Aorta (tissue), 5 donors: Measurements from ENCODE around the gene TMEM132D. TPM values are rescaled to one million over a fixed set of nuclear protein-coding genes. Genes with fewer than 3 reads are reported as not detected.

ENCODE experiments used
- ATAC-seq: fragments of 200-7000 bp; cut with Tn5 transposase; one replicate; pipeline ENCODE4 v1.9.1; 2022; ENCODE audit warnings: moderate library complexity; ENCODE audit not compliant: low FRiP score
- DNase-seq, 2 donors: peaks; one replicate each; pipeline ENCODE4 v3.0.0-alpha.2; 2020
- H3K27ac ChIP-seq, 2 donors: one replicate each; pipeline ENCODE4 v1.5.1; 2013; ENCODE audit warnings: low read length in 2 of 2, mild to moderate bottlenecking in 2 of 2, moderate library complexity in 2 of 2, control low read depth in 1 of 2, inconsistent platforms in 1 of 2, low read depth in 1 of 2
- H3K27me3 ChIP-seq, 2 donors: one replicate each; pipeline ENCODE4 v1.6.1; 2013; ENCODE audit warnings: control low read depth in 1 of 2, low read length in 1 of 2, mild to moderate bottlenecking in 1 of 2, moderate library complexity in 1 of 2; ENCODE audit not compliant: insufficient read depth in 2 of 2, control insufficient read depth in 1 of 2
- H3K36me3 ChIP-seq, 2 donors: one replicate each; pipeline ENCODE4 v1.6.1; 2013; ENCODE audit warnings: control low read depth in 1 of 2, low read length in 1 of 2, mild to moderate bottlenecking in 1 of 2; ENCODE audit not compliant: insufficient read depth in 2 of 2, control insufficient read depth in 1 of 2
- H3K4me1 ChIP-seq, 2 donors: one replicate each; pipeline ENCODE4 v1.6.1; 2013; ENCODE audit warnings: low read length in 2 of 2, control low read depth in 1 of 2, mild to moderate bottlenecking in 1 of 2, moderate library complexity in 1 of 2; ENCODE audit not compliant: insufficient read depth in 2 of 2, control insufficient read depth in 1 of 2
- H3K4me3 ChIP-seq, 2 donors: one replicate each; pipeline ENCODE4 v1.5.1; 2013; ENCODE audit warnings: low read length in 2 of 2, control low read depth in 1 of 2, mild to moderate bottlenecking in 1 of 2
- H3K9me3 ChIP-seq: one replicate; pipeline ENCODE4 v1.6.1; 2013; ENCODE audit warnings: mild to moderate bottlenecking, low read length; ENCODE audit not compliant: control insufficient read depth
- WGBS, 2 donors: extraction: QIAGEN DNeasy Blood & Tissue Kit; methylation state at CpG; one replicate each; pipeline ENCODE4 v1.1.7; 2013; 5-methylcytosine and 5-hydroxymethylcytosine counted together
- intact Hi-C, 2 donors: fragments of 100-400 bp; cut with DNase I; formaldehyde crosslinking; loops; one replicate each; pipeline versions ENCODE4 v1.14.2 to v1.15.0; 2022
- polyA plus RNA-seq, 2 donors: library from polyadenylated mRNA; stranded (reverse); fragments of 200-250 nt; gene quantifications; one replicate each; pipeline ENCODE4 v1.2.3, GENCODE V29; 2013
- total RNA-seq, 2 donors: library from RNA; stranded (reverse); fragmentation: NEBNext Ultra II Directional; extraction: Animal tissue kit (Norgen Biotek cat#: 25700); gene quantifications; one replicate each; pipeline ENCODE4 v1.2.1, GENCODE V29; 2021
- donor health status: healthy with polysubstance abuse.
- donor health status: Bipolar disorder and iron deficiency.
- donor health status: DM: no; HTN: no; CAD: no.
- donor health status: DM: no; HTN: no; CAD: no.
- donor health status: DM: yes; HTN: yes; CAD: no.

Gene TMEM132D
- total and polyA plus RNA-seq, 4 donors, result not detected

DNA sequence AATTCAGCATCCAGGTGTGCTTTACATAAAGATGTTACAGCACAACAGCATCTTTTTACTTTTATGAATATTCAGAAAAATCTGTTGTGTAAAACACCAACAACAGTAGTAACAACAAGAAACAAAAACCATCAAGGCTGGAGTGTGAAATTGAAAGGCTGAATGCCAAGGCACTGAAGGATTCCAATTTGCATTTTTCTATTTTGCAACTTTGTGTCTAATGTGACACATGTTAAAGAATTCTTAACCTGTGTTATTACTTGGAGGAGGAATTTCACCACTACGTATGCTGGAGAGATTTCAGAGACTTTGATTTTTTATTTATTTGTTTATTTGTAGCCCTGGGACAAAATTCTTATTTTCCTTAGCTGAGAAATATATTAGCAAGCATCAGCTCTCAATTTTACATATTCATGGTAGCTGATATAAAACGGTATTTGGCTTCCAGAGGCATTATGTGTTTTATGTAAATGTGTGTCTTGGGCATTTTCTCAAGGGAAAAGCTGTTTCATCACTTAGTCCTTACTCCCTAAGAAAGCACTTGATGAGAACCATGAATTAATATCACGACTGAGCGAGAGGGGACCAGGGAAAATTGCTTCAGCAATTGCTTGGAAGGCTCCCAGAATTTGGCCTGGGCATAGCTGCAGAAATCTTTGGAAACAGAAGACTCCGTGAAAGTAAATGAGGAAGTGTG lies 475.4 kb downstream of the TMEM132D start:
- no peak for ATAC-seq
- no peaks in the 10 kb centered on the region for H3K9me3 ChIP-seq
- no peak overlapping the region for H3K4me3 ChIP-seq
- no peak for DNase-seq
- intact Hi-C loops, result no loop called here
- H3K36me3 ChIP-seq, result no peaks in the 10 kb centered on the region
- no peaks in the 10 kb centered on the region for H3K27me3 ChIP-seq
- 35 to 45% methylated on average over 5 of the region's 5 CpGs for WGBS, 2 donors
- no peak overlapping the region for H3K27ac ChIP-seq
- H3K4me1 ChIP-seq, result no peaks in the 10 kb centered on the region

DNA sequence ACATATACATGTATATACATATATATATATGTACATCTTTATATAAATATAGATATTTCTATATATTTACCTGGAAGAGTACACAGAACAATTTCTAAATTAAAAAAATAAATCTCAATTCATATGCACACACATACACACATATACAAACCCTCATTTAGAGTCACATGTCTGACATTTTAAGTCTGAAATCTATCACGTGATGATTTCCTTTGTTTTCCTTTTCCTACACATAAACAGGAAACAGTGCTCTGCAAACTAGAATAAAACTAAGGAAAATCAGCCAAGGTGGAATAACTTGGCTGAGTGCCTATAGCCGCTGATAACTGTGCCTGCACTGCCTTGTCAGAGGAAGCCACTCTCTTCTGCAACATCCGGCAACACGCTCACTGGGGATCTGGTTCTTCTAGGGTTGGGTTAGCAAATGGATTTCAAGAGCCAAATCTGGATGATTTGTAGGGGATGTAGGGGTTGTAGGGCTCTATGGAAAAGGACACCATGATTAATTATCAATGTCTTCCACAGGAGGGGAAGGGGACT lies 480.7 kb downstream of the TMEM132D start:
- Histone ChIP-seq H3K27ac (no peak overlapping the region), H3K4me3 (no peak overlapping the region), H3K9me3 (no peaks in the 10 kb centered on the region), H3K27me3 (no peaks in the 10 kb centered on the region), H3K4me1 (no peaks in the 10 kb centered on the region), H3K36me3 (no peaks in the 10 kb centered on the region)
- intact Hi-C loops, result no loop called here
- ATAC-seq (no peak), DNase-seq (no peak)
- 66 to 67% methylated on average over 4 of the region's 4 CpGs for WGBS, 2 donors

DNA sequence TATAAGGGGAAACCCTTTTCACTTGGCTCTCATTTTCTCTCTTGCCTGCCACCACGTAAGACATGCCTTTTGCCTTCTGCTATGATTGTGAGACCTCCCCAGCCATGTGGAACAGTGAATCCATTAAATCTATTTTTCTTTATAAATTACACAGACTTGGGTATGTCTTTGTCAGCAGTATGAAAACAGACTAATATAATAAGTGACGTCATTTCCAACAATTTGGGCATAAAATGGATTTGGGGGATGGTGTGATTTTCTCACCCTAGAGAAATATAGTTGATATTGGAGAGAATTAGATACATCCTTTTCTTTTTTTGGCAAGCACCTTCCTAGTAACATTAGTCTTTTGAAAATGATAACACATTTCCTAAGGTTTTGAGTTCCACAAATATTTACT lies 490.5 kb downstream of the TMEM132D start:
- ATAC-seq (no peak), DNase-seq (no peak)
- intact Hi-C loops, result no loop called here

DNA sequence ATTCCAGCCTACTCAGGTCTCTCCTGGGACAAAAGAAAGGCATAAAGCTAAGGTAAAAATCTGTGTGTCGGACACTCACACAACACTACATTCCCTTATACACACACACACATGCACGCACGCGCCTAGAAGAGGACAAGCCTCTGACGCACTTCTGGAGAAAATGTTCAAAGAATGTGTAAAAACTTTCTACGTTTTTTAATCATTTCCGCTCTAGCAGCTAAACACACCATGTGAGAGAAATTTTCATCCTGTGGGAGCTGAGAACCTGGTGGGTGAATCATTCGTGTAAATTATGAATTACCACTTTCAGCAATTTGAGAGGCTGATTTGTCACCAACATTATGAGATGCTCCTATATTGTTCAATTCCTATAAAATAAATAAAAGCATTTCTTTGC lies 494.5 kb downstream of the TMEM132D start:
- Histone ChIP-seq H3K27ac (no peak overlapping the region), H3K4me1 (no peaks in the 10 kb centered on the region), H3K9me3 (no peaks in the 10 kb centered on the region), H3K27me3 (no peaks in the 10 kb centered on the region), H3K36me3 (no peaks in the 10 kb centered on the region), H3K4me3 (no peak overlapping the region)
- WGBS, 2 donors, result 75 to 80% methylated on average over 8 of the region's 8 CpGs
- DNase-seq (no peak), ATAC-seq (no peak)
- intact Hi-C loops, result no loop called here

More for the DNA sequence above, 490.5 kb downstream of the TMEM132D start:
- WGBS, 2 donors, result 58 to 64% methylated on average over 2 of the region's 2 CpGs
- no peak overlapping the region for H3K27ac ChIP-seq
- peaks cover 1% of the 10 kb centered on the region for H3K9me3 ChIP-seq
- no peaks in the 10 kb centered on the region for H3K36me3 ChIP-seq
- H3K4me3 ChIP-seq, result no peak overlapping the region
- H3K4me1 ChIP-seq, result no peaks in the 10 kb centered on the region
- no peaks in the 10 kb centered on the region for H3K27me3 ChIP-seq

DNA sequence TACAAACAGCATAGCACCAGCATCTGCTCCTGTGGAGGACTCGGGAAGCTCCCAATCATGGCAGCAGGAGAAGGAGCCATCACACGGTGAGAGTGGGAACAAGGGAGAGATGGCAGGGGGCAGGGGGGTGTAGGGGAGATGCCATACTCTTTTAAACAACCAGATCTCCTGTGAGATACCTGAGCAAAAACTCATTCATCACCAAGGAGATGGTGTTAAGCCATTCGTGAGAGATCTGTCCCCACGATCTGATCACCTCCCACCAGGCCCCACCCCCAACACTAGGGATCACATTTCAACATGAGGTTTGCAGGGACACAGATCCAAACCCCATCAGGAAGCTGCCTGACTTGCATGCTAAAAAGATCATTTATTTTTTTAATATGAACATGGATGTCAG lies 499.3 kb downstream of the TMEM132D start:
- Histone ChIP-seq H3K9me3 (no peaks in the 10 kb centered on the region), H3K4me3 (no peak overlapping the region), H3K4me1 (no peaks in the 10 kb centered on the region), H3K36me3 (no peaks in the 10 kb centered on the region), H3K27ac (no peak overlapping the region), H3K27me3 (no peaks in the 10 kb centered on the region)
- no peak for ATAC-seq
- no peak for DNase-seq
- WGBS, 2 donors, result 48 to 50% methylated on average over 4 of the region's 4 CpGs
- intact Hi-C loops, result no loop called here

DNA sequence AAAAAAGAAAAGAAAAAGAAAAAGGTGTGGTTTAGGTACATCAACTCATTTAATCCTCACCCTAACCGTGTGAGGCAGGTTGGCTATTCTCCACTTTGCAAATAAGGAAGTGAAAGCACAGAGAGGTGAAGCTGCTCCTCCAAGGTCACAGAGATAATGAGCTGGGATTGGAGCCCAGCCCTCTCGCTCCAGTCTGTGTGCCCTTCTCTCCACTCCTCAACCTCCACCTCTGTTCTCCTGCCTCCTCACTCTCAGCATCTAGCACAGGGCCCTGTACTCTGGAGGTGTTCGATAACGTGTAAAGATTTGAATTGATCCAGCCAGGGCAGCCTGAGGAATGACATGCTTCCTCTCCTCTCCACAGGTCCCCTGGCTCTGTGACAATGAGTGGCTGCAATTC lies 502.3 kb downstream of the TMEM132D start:
- intact Hi-C loops, result no loop called here
- H3K4me1 ChIP-seq, result no peaks in the 10 kb centered on the region
- peaks cover 2% of the 10 kb centered on the region for H3K9me3 ChIP-seq
- H3K27ac ChIP-seq, result no peak overlapping the region
- WGBS, 2 donors, result 61 to 72% methylated on average over 4 of the region's 4 CpGs
- H3K36me3 ChIP-seq, result no peaks in the 10 kb centered on the region
- H3K27me3 ChIP-seq, result no peaks in the 10 kb centered on the region
- H3K4me3 ChIP-seq, result no peak overlapping the region
- DNase-seq, result no peak
- no peak for ATAC-seq

DNA sequence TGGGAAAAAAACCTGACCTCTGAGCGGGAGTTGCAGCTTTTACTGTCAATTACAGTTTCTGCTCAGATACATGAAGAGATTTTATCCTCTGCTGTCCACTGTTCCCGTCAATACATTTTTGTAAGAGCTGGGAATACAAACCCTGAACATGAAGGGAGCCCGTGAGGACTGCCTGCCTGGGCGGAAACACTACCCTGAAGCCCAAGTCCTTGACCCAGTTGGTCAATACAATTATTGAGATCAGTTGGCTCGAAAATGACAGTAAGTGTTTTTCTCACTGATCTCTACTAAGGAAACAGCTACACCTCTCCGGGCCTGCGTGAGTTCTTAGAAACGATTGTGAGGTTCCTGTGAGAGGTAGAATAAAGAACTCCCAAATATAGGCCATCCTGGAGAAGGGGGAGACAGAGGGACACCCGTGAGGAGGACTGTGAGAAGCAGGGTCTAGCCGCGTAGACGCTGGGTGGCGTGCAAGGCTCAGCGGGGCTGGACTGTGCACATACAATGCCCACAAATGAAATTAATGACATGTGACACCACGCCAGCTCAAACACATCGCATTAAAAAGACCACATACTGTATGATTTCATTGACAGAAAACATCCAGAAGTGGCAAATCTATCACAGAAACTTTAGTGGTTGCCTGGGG lies 509.5 kb downstream of the TMEM132D start:
- Histone ChIP-seq H3K4me3 (no peak overlapping the region), H3K36me3 (no peaks in the 10 kb centered on the region), H3K27me3 (no peaks in the 10 kb centered on the region), H3K9me3 (peaks cover 6% of the 10 kb centered on the region), H3K4me1 (no peaks in the 10 kb centered on the region), H3K27ac (no peak overlapping the region)
- WGBS, 2 donors, result 70 to 74% methylated on average over 16 of the region's 16 CpGs
- DNase-seq (no peak), ATAC-seq (no peak)
- intact Hi-C loops, result no loop called here

DNA sequence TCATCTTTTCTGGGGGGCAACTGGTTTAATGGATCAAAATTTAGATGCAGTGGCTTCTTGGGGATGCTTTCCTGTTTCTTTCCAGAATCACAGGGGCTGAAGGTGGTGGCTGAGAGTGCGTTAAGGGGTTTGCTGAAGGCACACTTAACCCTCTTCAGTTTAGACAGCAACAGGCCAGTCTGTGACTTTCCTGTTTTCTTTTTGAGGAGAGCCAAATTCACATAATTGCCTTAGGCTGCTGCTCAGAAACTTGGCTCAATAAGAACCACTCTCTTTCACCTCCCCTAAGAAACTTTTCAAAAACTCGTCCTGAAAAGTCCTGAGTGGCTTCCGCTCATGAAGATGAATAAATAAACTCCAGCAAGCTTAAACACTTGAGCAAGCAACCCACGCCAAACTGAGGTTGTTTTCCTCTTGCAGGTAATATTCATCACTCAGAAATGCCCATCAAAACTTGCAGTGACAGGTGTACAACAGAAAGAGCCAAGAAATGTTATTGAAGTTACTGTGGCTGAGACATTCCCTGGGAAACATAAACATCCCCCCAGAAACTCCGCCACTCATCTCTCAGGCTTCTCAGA lies 510.4 kb downstream of the TMEM132D start:
- H3K4me1 ChIP-seq, result no peaks in the 10 kb centered on the region
- no peaks in the 10 kb centered on the region for H3K27me3 ChIP-seq
- no peak for DNase-seq
- no peaks in the 10 kb centered on the region for H3K36me3 ChIP-seq
- peaks cover 6% of the 10 kb centered on the region for H3K9me3 ChIP-seq
- intact Hi-C loops, result no loop called here
- WGBS, 2 donors, result 26 to 36% methylated on average over 5 of the region's 5 CpGs
- no peak overlapping the region for H3K4me3 ChIP-seq
- ATAC-seq, result no peak
- no peak overlapping the region for H3K27ac ChIP-seq

DNA sequence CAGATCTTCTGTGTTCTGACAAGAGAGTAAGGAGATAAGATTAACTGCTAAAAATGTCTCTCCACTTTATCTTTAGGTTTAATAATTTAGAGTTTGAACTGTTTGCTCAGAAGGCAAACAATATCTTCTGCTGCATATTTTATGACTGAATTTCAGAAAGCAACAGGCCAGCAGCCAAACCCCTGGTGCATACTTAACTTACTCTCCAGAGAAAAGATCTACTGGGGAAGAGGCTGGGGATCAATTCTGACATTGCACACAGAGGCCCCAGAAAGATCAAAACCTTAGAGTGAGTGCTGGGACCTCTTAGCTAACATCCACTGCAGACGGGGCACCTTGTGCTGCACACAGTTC lies 518.2 kb downstream of the TMEM132D start:
- Histone ChIP-seq H3K36me3 (no peaks in the 10 kb centered on the region), H3K4me3 (no peak overlapping the region), H3K9me3 (peaks cover 1% of the 10 kb centered on the region), H3K27me3 (no peaks in the 10 kb centered on the region), H3K4me1 (no peaks in the 10 kb centered on the region), H3K27ac (no peak overlapping the region)
- 62 to 76% methylated on average over 1 of the region's 1 CpG for WGBS, 2 donors
- intact Hi-C loops, result no loop called here
- DNase-seq (no peak), ATAC-seq (no peak)
